ENCODE measurements around the gene KLF7. TPM values are rescaled to one million over a fixed set of nuclear protein-coding genes. Genes with fewer than 3 reads are reported as not detected.

KLF7 gene
- total and polyA plus RNA-seq, 2 donors = 15.1 to 30.3 TPM

GRCh38 chr2:207162316-207162715 is 3.4 kb downstream of the KLF7 start:
- Histone ChIP-seq H3K4me3 (ENCODE audit: low read depth, low read length) (no peak overlapping the region), H3K36me3 (ENCODE audit: insufficient read depth) (no peaks in the 10 kb centered on the region), H3K27ac (ENCODE audit: low read depth) (no peak overlapping the region), H3K4me1 (ENCODE audit: insufficient read depth) (no peaks in the 10 kb centered on the region)
- 34% methylated on average over 8 of the region's 8 CpGs for WGBS
- DNase-seq (ENCODE audit: extremely low spot score) = no peak

GRCh38 chr2:207161247-207162123 is 4.3 kb downstream of the KLF7 start:
- WGBS = 30% methylated on average over 7 of the region's 7 CpGs
- H3K27ac ChIP-seq (ENCODE audit: low read depth) = no peak overlapping the region
- no peak overlapping the region for H3K4me3 ChIP-seq (ENCODE audit: low read depth, low read length)
- no peak for DNase-seq (ENCODE audit: extremely low spot score)
- no peaks in the 10 kb centered on the region for H3K36me3 ChIP-seq (ENCODE audit: insufficient read depth)
- no peaks in the 10 kb centered on the region for H3K4me1 ChIP-seq (ENCODE audit: insufficient read depth)

GRCh38 chr2:207160115-207160514 is 5.6 kb downstream of the KLF7 start:
- 56% methylated on average over 7 of the region's 7 CpGs for WGBS
- H3K4me1 ChIP-seq (ENCODE audit: insufficient read depth) = no peaks in the 10 kb centered on the region
- no peaks in the 10 kb centered on the region for H3K36me3 ChIP-seq (ENCODE audit: insufficient read depth)
- no peak for DNase-seq (ENCODE audit: extremely low spot score)
- no peak overlapping the region for H3K27ac ChIP-seq (ENCODE audit: low read depth)
- H3K4me3 ChIP-seq (ENCODE audit: low read depth, low read length) = no peak overlapping the region

- H3K4me1 ChIP-seq (ENCODE audit: insufficient read depth) = no peaks in the 10 kb centered on the region
- no peak for DNase-seq (ENCODE audit: extremely low spot score)
- 88% methylated on average over 4 of the region's 4 CpGs for WGBS
- H3K27ac ChIP-seq (ENCODE audit: low read depth) = no peak overlapping the region
- no peaks in the 10 kb centered on the region for H3K36me3 ChIP-seq (ENCODE audit: insufficient read depth)
- no peak overlapping the region for H3K4me3 ChIP-seq (ENCODE audit: low read depth, low read length)
Measured at GRCh38 chr2:207159002-207159401, 6.7 kb downstream of the KLF7 start.

GRCh38 chr2:207157731-207158130 is 8.0 kb downstream of the KLF7 start:
- WGBS = 91% methylated on average over 3 of the region's 3 CpGs
- H3K4me1 ChIP-seq (ENCODE audit: insufficient read depth) = no peaks in the 10 kb centered on the region
- no peaks in the 10 kb centered on the region for H3K36me3 ChIP-seq (ENCODE audit: insufficient read depth)
- H3K4me3 ChIP-seq (ENCODE audit: low read depth, low read length) = no peak overlapping the region
- no peak overlapping the region for H3K27ac ChIP-seq (ENCODE audit: low read depth)
- no peak for DNase-seq (ENCODE audit: extremely low spot score)

- 77% methylated on average over 1 of the region's 1 CpG for WGBS
- Histone ChIP-seq H3K36me3 (ENCODE audit: insufficient read depth) (no peaks in the 10 kb centered on the region), H3K4me3 (ENCODE audit: low read depth, low read length) (no peak overlapping the region), H3K4me1 (ENCODE audit: insufficient read depth) (no peaks in the 10 kb centered on the region), H3K27ac (ENCODE audit: low read depth) (no peak overlapping the region)
- DNase-seq (ENCODE audit: extremely low spot score) = no peak
Measured at GRCh38 chr2:207157162-207157481, 8.6 kb downstream of the KLF7 start.

GRCh38 chr2:207156451-207157161 is 9.1 kb downstream of the KLF7 start:
- Histone ChIP-seq H3K27ac (ENCODE audit: low read depth) (no peak overlapping the region), H3K36me3 (ENCODE audit: insufficient read depth) (no peaks in the 10 kb centered on the region), H3K4me3 (ENCODE audit: low read depth, low read length) (no peak overlapping the region), H3K4me1 (ENCODE audit: insufficient read depth) (no peaks in the 10 kb centered on the region)
- no peak for DNase-seq (ENCODE audit: extremely low spot score)
- 55% methylated on average over 5 of the region's 5 CpGs for WGBS

GRCh38 chr2:207155516-207156444 is 10.0 kb downstream of the KLF7 start:
- Histone ChIP-seq H3K27ac (ENCODE audit: low read depth) (no peak overlapping the region), H3K4me1 (ENCODE audit: insufficient read depth) (no peaks in the 10 kb centered on the region)
- WGBS = 83% methylated on average over 11 of the region's 11 CpGs

GRCh38 chr2:207154556-207155510 is 10.9 kb downstream of the KLF7 start:
- WGBS = 88% methylated on average over 4 of the region's 4 CpGs
- Histone ChIP-seq H3K4me3 (ENCODE audit: low read depth, low read length) (no peak overlapping the region), H3K4me1 (ENCODE audit: insufficient read depth) (no peaks in the 10 kb centered on the region), H3K36me3 (ENCODE audit: insufficient read depth) (no peaks in the 10 kb centered on the region), H3K27ac (ENCODE audit: low read depth) (no peak overlapping the region)
- DNase-seq (ENCODE audit: extremely low spot score) = no peak

More at GRCh38 chr2:207155516-207156444, 10.0 kb downstream of the KLF7 start:
- Histone ChIP-seq H3K4me3 (ENCODE audit: low read depth, low read length) (no peak overlapping the region), H3K36me3 (ENCODE audit: insufficient read depth) (no peaks in the 10 kb centered on the region)
- DNase-seq (ENCODE audit: extremely low spot score) = no peak

GRCh38 chr2:207153266-207153975 is 12.3 kb downstream of the KLF7 start:
- Histone ChIP-seq H3K4me1 (ENCODE audit: insufficient read depth) (no peaks in the 10 kb centered on the region), H3K27ac (ENCODE audit: low read depth) (no peak overlapping the region), H3K4me3 (ENCODE audit: low read depth, low read length) (no peak overlapping the region), H3K36me3 (ENCODE audit: insufficient read depth) (no peaks in the 10 kb centered on the region)
- no peak for DNase-seq (ENCODE audit: extremely low spot score)
- 63% methylated on average over 1 of the region's 1 CpG for WGBS

GRCh38 chr2:207151048-207151447 is 14.7 kb downstream of the KLF7 start:
- no peak overlapping the region for H3K4me3 ChIP-seq (ENCODE audit: low read depth, low read length)
- 62% methylated on average over 6 of the region's 6 CpGs for WGBS
- H3K27ac ChIP-seq (ENCODE audit: low read depth) = no peak overlapping the region
- no peaks in the 10 kb centered on the region for H3K36me3 ChIP-seq (ENCODE audit: insufficient read depth)
- no peaks in the 10 kb centered on the region for H3K4me1 ChIP-seq (ENCODE audit: insufficient read depth)
- no peak for DNase-seq (ENCODE audit: extremely low spot score)

- H3K27ac ChIP-seq (ENCODE audit: low read depth) = no peak overlapping the region
- WGBS = 61% methylated on average over 5 of the region's 5 CpGs
Measured at GRCh38 chr2:207150284-207150683, 15.5 kb downstream of the KLF7 start.

More at GRCh38 chr2:207150284-207150683, 15.5 kb downstream of the KLF7 start:
- H3K4me3 ChIP-seq (ENCODE audit: low read depth, low read length) = no peak overlapping the region
- no peaks in the 10 kb centered on the region for H3K36me3 ChIP-seq (ENCODE audit: insufficient read depth)
- H3K4me1 ChIP-seq (ENCODE audit: insufficient read depth) = no peaks in the 10 kb centered on the region
- no peak for DNase-seq (ENCODE audit: extremely low spot score)
